Activated CD4-positive, alpha-beta T cell treated with anti-CD3 and anti-CD28 coated beads for 48 hours (primary cell): ENCODE measurements around the gene GP1BB.
A peak's percentile ranks its signal among the peaks of the same experiment; 100 is the strongest.
"Not testable (repeated sequence)": the region's sequence is repeated elsewhere in the genome, so short reads cannot be mapped to it uniquely, and the experiment has no call there.

Source experiments
- DNase-seq: peaks from one replicate; pipeline ENCODE4 v3.0.0-alpha.2; 2020

GP1BB gene

GRCh38 chr22:19723232-19723982 lies at the start of gene GP1BB:
Gene GP1BB (plus strand): TSS chr22:19723539. CDS start chr22:19723570, 31 bp downstream.
- peak; percentile 67 for DNase-seq

- no peak for DNase-seq
These were observed 49.7 kb upstream of the GP1BB start for GRCh38 chr22:19673660-19674059.

- DNase-seq: no peak
These were observed 49.0 kb upstream of the GP1BB start for GRCh38 chr22:19674129-19674928.

GRCh38 chr22:19674929-19675253 lies 48.4 kb upstream of the GP1BB start:
- no peak for DNase-seq

- no peak for DNase-seq
These were observed 47.9 kb upstream of the GP1BB start for GRCh38 chr22:19675428-19675827.

- DNase-seq: not testable (repeated sequence)
These were observed 46.9 kb upstream of the GP1BB start for GRCh38 chr22:19676437-19676836.

GRCh38 chr22:19678949-19679521 lies 44.3 kb upstream of the GP1BB start:
- DNase-seq: no peak

- DNase-seq: peak; percentile 53
These were observed 43.7 kb upstream of the GP1BB start for GRCh38 chr22:19679522-19680101.

GRCh38 chr22:19680287-19680881 lies 43.0 kb upstream of the GP1BB start:
- DNase-seq: no peak

GRCh38 chr22:19680911-19681862 lies 42.2 kb upstream of the GP1BB start:
- no peak for DNase-seq

- DNase-seq: no peak
These were observed 41.5 kb upstream of the GP1BB start for GRCh38 chr22:19681863-19682245.

- DNase-seq: no peak
These were observed 36.4 kb upstream of the GP1BB start for GRCh38 chr22:19686946-19687345.

- no peak for DNase-seq
These were observed 35.6 kb upstream of the GP1BB start for GRCh38 chr22:19687561-19688300.

GRCh38 chr22:19688301-19689290 lies 34.7 kb upstream of the GP1BB start:
- no peak for DNase-seq

- no peak for DNase-seq
These were observed 33.9 kb upstream of the GP1BB start for GRCh38 chr22:19689408-19689807.

- DNase-seq: no peak
These were observed 32.2 kb upstream of the GP1BB start for GRCh38 chr22:19691007-19691720.

- DNase-seq: no peak
These were observed 31.5 kb upstream of the GP1BB start for GRCh38 chr22:19691721-19692341.

GRCh38 chr22:19693581-19693980 lies 29.8 kb upstream of the GP1BB start:
- DNase-seq: no peak
